Activated CD4-positive, CD25-positive, alpha-beta regulatory T cell (primary cell): Measurements from ENCODE around the gene PTPRE.

Experiments
- DNase-seq, 4 experiments: peaks; one replicate each; lab custom pipeline; 2025; lab: John Stamatoyannopoulos, UW

The PTPRE gene

GRCh38 chr10:127952918-127953317, 46.0 kb downstream of the PTPRE start:
- DNase-seq, result no peak

- DNase-seq, result no peak
These were observed 47.0 kb downstream of the PTPRE start for GRCh38 chr10:127953876-127954275.

GRCh38 chr10:127959428-127959827, 52.5 kb downstream of the PTPRE start:
- no peak for DNase-seq

- no peak for DNase-seq
These were observed 54.2 kb downstream of the PTPRE start for GRCh38 chr10:127961071-127961470.

- DNase-seq, result no peak
These were observed 55.3 kb downstream of the PTPRE start for GRCh38 chr10:127962205-127962604.

GRCh38 chr10:127963136-127963535, 56.2 kb downstream of the PTPRE start:
- no peak for DNase-seq

GRCh38 chr10:127964621-127965020, 57.7 kb downstream of the PTPRE start:
- DNase-seq, result no peak

GRCh38 chr10:127966875-127967274, 60.0 kb downstream of the PTPRE start:
- no peak for DNase-seq

- no peak for DNase-seq
These were observed 61.1 kb downstream of the PTPRE start for GRCh38 chr10:127968027-127968441.

- DNase-seq, result no peak
These were observed 61.8 kb downstream of the PTPRE start for GRCh38 chr10:127968659-127969058.

- no peak for DNase-seq
These were observed 64.4 kb downstream of the PTPRE start for GRCh38 chr10:127971101-127971946.

- DNase-seq, result no peak
These were observed 65.2 kb downstream of the PTPRE start for GRCh38 chr10:127971963-127972615.

GRCh38 chr10:127972751-127973357, 66.0 kb downstream of the PTPRE start:
- no peak for DNase-seq

- no peak for DNase-seq
These were observed 66.9 kb downstream of the PTPRE start for GRCh38 chr10:127973791-127974311.

- no peak for DNase-seq
These were observed 68.0 kb downstream of the PTPRE start for GRCh38 chr10:127974911-127975310.

- no peak for DNase-seq
These were observed 69.4 kb downstream of the PTPRE start for GRCh38 chr10:127976286-127976685.

GRCh38 chr10:127976701-127977356, 69.9 kb downstream of the PTPRE start:
- DNase-seq, result no peak

- no peak for DNase-seq
These were observed 70.6 kb downstream of the PTPRE start for GRCh38 chr10:127977357-127978009.

GRCh38 chr10:127978481-127978880, 71.6 kb downstream of the PTPRE start:
- DNase-seq, result no peak

GRCh38 chr10:127979045-127979444, 72.1 kb downstream of the PTPRE start:
- DNase-seq, result no peak

- DNase-seq, result no peak
These were observed 72.7 kb downstream of the PTPRE start for GRCh38 chr10:127979566-127979965.

GRCh38 chr10:127980898-127981297, 74.0 kb downstream of the PTPRE start:
- DNase-seq, result no peak
